Endodermal cell (in vitro differentiated cells): ENCODE results near the gene DUSP16. TPM values are rescaled to one million over a fixed set of nuclear protein-coding genes. Genes with fewer than 3 reads are reported as not detected.
"Not testable (repeated sequence)": the region's sequence is repeated elsewhere in the genome, so short reads cannot be mapped to it uniquely, and the experiment has no call there.

Experiments used
- DNase-seq: peaks from one replicate; pipeline ENCODE4 v3.0.0-alpha.2; 2017
- H3K27ac ChIP-seq: 2 replicates; pipeline ENCODE4 v1.5.1; 2013; ENCODE audit warnings: mild to moderate bottlenecking, low read depth, low read length, moderate library complexity
- H3K27me3 ChIP-seq: 2 replicates; pipeline ENCODE4 v1.6.1; 2013; ENCODE audit warnings: mild to moderate bottlenecking, low read length, moderate library complexity; ENCODE audit not compliant: insufficient read depth, control insufficient read depth, poor library complexity, severe bottlenecking
- H3K36me3 ChIP-seq: 2 replicates; pipeline ENCODE4 v1.7.0; 2013; ENCODE audit warnings: mild to moderate bottlenecking, low read length, moderate library complexity; ENCODE audit not compliant: control insufficient read depth, insufficient read depth
- H3K4me1 ChIP-seq: one replicate; pipeline ENCODE4 v1.7.0; 2013; ENCODE audit warnings: low read length; ENCODE audit not compliant: control insufficient read depth, insufficient read depth
- H3K4me3 ChIP-seq: 2 replicates; pipeline ENCODE4 v1.5.1; 2013; ENCODE audit warnings: mild to moderate bottlenecking, low read length, moderate library complexity
- H3K9ac ChIP-seq: 2 replicates; pipeline ENCODE4 v1.6.1; 2013; ENCODE audit warnings: mild to moderate bottlenecking, low read length, moderate library complexity; ENCODE audit not compliant: poor library complexity, severe bottlenecking; ENCODE audit errors: extremely low read depth
- H3K9me3 ChIP-seq: 2 replicates; pipeline ENCODE4 v1.6.1; 2013; ENCODE audit warnings: mild to moderate bottlenecking, low read length, moderate library complexity; ENCODE audit not compliant: control insufficient read depth
- H3K27ac Mint-ChIP-seq: 2 replicates; pipeline ENCODE4 v1.8.0; 2020; ENCODE audit warnings: mixed read lengths
- H3K27me3 Mint-ChIP-seq: 2 replicates; pipeline ENCODE4 v1.8.0; 2021; ENCODE audit warnings: mild to moderate bottlenecking, mixed read lengths; ENCODE audit not compliant: insufficient read depth
- H3K36me3 Mint-ChIP-seq: 2 replicates; pipeline ENCODE4 v1.8.0; 2020; ENCODE audit warnings: low read depth, mixed read lengths
- H3K4me1 Mint-ChIP-seq: 2 replicates; pipeline ENCODE4 v1.8.0; 2020; ENCODE audit warnings: mixed read lengths
- H3K4me3 Mint-ChIP-seq: 2 replicates; pipeline ENCODE4 v1.8.0; 2020; ENCODE audit warnings: mild to moderate bottlenecking, moderate library complexity, mixed read lengths
- H3K9me3 Mint-ChIP-seq: 2 replicates; pipeline ENCODE4 v1.8.0; 2020; ENCODE audit warnings: mild to moderate bottlenecking, mixed read lengths
- CTCF ChIP-seq: fragments of 200-600 bp; sonication (generic); conservative IDR thresholded peaks from 2 replicates; pipeline ENCODE4 v1.5.0; 2021; ENCODE audit warnings: antibody characterized with exemption, mild to moderate bottlenecking
- WGBS, 2 experiments: methylation state at CpG; one replicate each; pipeline versions ENCODE4 v1.1.5 to v1.1.7; 2013; ENCODE audit warnings: missing lambda C conversion rate in 2 of 2, mixed read lengths in 1 of 2; ENCODE audit not compliant: insufficient coverage in 1 of 2, insufficient read length in 1 of 2; 5-methylcytosine and 5-hydroxymethylcytosine counted together
- total RNA-seq, 2 donors: library from RNA; stranded (reverse); fragmentation: NEBNext Ultra II Directional in 1 of 2; extraction: Animal tissue kit (Norgen Biotek cat#: 25700) in 1 of 2; gene quantifications; 2 replicates in 1 of 2; 3 replicates in 1 of 2; pipeline ENCODE4 v1.2.1, GENCODE V29; 2021

DUSP16 gene
- total RNA-seq, 2 donors from 2014 or later = 28.1 to 42.5 TPM

- no peak for TF ChIP-seq CTCF
- peaks cover 22% of the 10 kb centered on the region for H3K9me3 Mint-ChIP-seq
- no peak overlapping the region for H3K27ac ChIP-seq
- WGBS, 2 experiments = 88 to 93% methylated on average over 5 to 8 of the region's 8 CpGs
- no peaks in the 10 kb centered on the region for H3K4me1 ChIP-seq
- peaks cover 75% of the 10 kb centered on the region for H3K36me3 Mint-ChIP-seq
- no peak for DNase-seq
- no peaks in the 10 kb centered on the region for H3K27me3 ChIP-seq
- no peak overlapping the region for H3K4me3 Mint-ChIP-seq
- H3K4me1 Mint-ChIP-seq = peaks cover 9% of the 10 kb centered on the region
- peaks cover 12% of the 10 kb centered on the region for H3K9me3 ChIP-seq
- H3K27ac Mint-ChIP-seq = peak overlapping the region; percentile 20
- peaks cover 42% of the 10 kb centered on the region for H3K36me3 ChIP-seq
- H3K27me3 Mint-ChIP-seq = no peaks in the 10 kb centered on the region
- H3K4me3 ChIP-seq = no peak overlapping the region
- H3K9ac ChIP-seq = no peak overlapping the region
Measured at GRCh38 chr12:12474471-12474928, 88.2 kb downstream of the DUSP16 start.

- Mint-ChIP-seq H3K36me3 (peaks cover 75% of the 10 kb centered on the region), H3K27ac (no peak overlapping the region), H3K27me3 (no peaks in the 10 kb centered on the region), H3K4me3 (no peak overlapping the region), H3K9me3 (peaks cover 24% of the 10 kb centered on the region), H3K4me1 (peaks cover 9% of the 10 kb centered on the region)
- no peaks in the 10 kb centered on the region for H3K27me3 ChIP-seq
- no peak overlapping the region for H3K4me3 ChIP-seq
- H3K27ac ChIP-seq = no peak overlapping the region
- no peak overlapping the region for H3K9ac ChIP-seq
- DNase-seq = peak; percentile 39
- H3K9me3 ChIP-seq = peaks cover 12% of the 10 kb centered on the region
- WGBS, 2 experiments = 95 to 96% methylated on average over 2 to 4 of the region's 4 CpGs
- TF ChIP-seq CTCF = no peak
- no peaks in the 10 kb centered on the region for H3K4me1 ChIP-seq
- H3K36me3 ChIP-seq = peaks cover 29% of the 10 kb centered on the region
Measured at GRCh38 chr12:12473223-12473622, 89.4 kb downstream of the DUSP16 start.

- not testable (repeated sequence) for H3K27me3 Mint-ChIP-seq, H3K27ac ChIP-seq, H3K4me1 Mint-ChIP-seq, H3K9ac ChIP-seq, H3K27ac Mint-ChIP-seq, H3K27me3 ChIP-seq, H3K4me1 ChIP-seq, H3K4me3 ChIP-seq, H3K4me3 Mint-ChIP-seq
- DNase-seq = peak; percentile 43
- peaks cover 22% of the 10 kb centered on the region for H3K36me3 ChIP-seq
- H3K9me3 Mint-ChIP-seq = peaks cover 24% of the 10 kb centered on the region
- peaks cover 12% of the 10 kb centered on the region for H3K9me3 ChIP-seq
- peaks cover 70% of the 10 kb centered on the region for H3K36me3 Mint-ChIP-seq
- WGBS, 2 experiments = 86 to 92% methylated on average over 5 to 23 of the region's 37 CpGs
Measured at GRCh38 chr12:12471982-12472961, 90.4 kb downstream of the DUSP16 start.
